ENCODE data around the gene MDN1.

DNA sequence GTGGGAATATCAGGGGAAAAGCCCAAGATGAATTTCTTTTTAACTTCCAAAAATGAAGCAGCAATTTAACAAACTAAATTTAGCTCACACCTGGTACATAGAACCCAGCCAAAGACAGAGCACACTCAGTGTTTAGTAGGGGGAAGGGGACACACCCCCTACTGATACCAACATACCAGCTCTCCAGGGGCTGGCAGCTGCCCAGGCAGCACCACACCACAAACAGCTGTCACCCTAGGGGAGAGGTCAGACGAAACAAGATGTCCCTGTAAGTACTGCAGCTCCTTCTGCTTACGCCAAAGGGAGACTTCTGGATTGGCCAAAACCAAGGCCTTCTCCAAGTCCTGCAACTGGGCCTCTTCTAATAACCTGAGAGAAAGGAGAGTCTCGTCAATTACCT lies 26.0 kb downstream of the MDN1 start:
- TF ChIP-seq, protein P1, sequence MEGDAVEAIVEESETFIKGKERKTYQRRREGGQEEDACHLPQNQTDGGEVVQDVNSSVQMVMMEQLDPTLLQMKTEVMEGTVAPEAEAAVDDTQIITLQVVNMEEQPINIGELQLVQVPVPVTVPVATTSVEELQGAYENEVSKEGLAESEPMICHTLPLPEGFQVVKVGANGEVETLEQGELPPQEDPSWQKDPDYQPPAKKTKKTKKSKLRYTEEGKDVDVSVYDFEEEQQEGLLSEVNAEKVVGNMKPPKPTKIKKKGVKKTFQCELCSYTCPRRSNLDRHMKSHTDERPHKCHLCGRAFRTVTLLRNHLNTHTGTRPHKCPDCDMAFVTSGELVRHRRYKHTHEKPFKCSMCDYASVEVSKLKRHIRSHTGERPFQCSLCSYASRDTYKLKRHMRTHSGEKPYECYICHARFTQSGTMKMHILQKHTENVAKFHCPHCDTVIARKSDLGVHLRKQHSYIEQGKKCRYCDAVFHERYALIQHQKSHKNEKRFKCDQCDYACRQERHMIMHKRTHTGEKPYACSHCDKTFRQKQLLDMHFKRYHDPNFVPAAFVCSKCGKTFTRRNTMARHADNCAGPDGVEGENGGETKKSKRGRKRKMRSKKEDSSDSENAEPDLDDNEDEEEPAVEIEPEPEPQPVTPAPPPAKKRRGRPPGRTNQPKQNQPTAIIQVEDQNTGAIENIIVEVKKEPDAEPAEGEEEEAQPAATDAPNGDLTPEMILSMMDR (IDR thresholded peaks at IDR 0.05), result no peak
- TF ChIP-seq POLR2A (IDR thresholded peaks at IDR 0.05), result no peak
